GM23338 (cell line): Measurements from ENCODE around the gene ATL2. TPM values are rescaled to one million over a fixed set of nuclear protein-coding genes. Genes with fewer than 3 reads are reported as not detected.

Experiments used
- ATAC-seq: fragments of 200-7000 bp; cut with Tn5 transposase; 3 replicates; pipeline ENCODE4 v1.9.1; 2020
- DNase-seq: peaks from one replicate; pipeline ENCODE4 v3.0.0-alpha.2; 2015; ENCODE audit warnings: low spot score
- H2AFZ ChIP-seq: fragments of 200-600 bp; sonication (generic); 2 replicates; pipeline ENCODE4 v1.8.0; 2016; ENCODE audit warnings: antibody characterized with exemption, mild to moderate bottlenecking, moderate library complexity
- H3F3A ChIP-seq: fragments of 200-600 bp; sonication (generic); replicated peaks from 2 replicates; pipeline ENCODE4 v1.8.0; 2017; ENCODE audit warnings: antibody characterized with exemption, mixed run types, low read depth
- H3K27ac ChIP-seq: fragments of 200-600 bp; sonication (generic); 2 replicates; pipeline ENCODE4 v1.6.1; 2016; ENCODE audit warnings: low read depth
- H3K27me3 ChIP-seq: fragments of 200-600 bp; sonication (generic); 2 replicates; pipeline ENCODE4 v1.8.0; 2016; ENCODE audit warnings: mild to moderate bottlenecking, mixed run types, moderate library complexity; ENCODE audit not compliant: insufficient read depth
- H3K36me3 ChIP-seq: fragments of 200-600 bp; sonication (generic); 2 replicates; pipeline ENCODE4 v1.8.0; 2016; ENCODE audit warnings: mild to moderate bottlenecking; ENCODE audit not compliant: insufficient read depth
- H3K4me1 ChIP-seq: fragments of 200-600 bp; sonication (generic); 2 replicates; pipeline ENCODE4 v1.8.0; 2016; ENCODE audit warnings: mild to moderate bottlenecking, moderate library complexity; ENCODE audit not compliant: insufficient read depth
- H3K4me2 ChIP-seq: fragments of 200-600 bp; sonication (generic); 2 replicates; pipeline ENCODE4 v1.7.1; 2017; ENCODE audit warnings: mixed run types
- H3K4me3 ChIP-seq: fragments of 200-600 bp; sonication (generic); 2 replicates; pipeline ENCODE4 v1.6.1; 2016; ENCODE audit warnings: mixed run types
- H3K79me2 ChIP-seq: fragments of 200-600 bp; sonication (generic); replicated peaks from 2 replicates; pipeline ENCODE4 v1.8.0; 2017; ENCODE audit warnings: mild to moderate bottlenecking; ENCODE audit not compliant: insufficient read depth
- H3K9me2 ChIP-seq: fragments of 200-600 bp; sonication (generic); 2 replicates; pipeline ENCODE4 v1.8.0; 2017; ENCODE audit not compliant: insufficient read depth
- H4K20me1 ChIP-seq: fragments of 200-600 bp; sonication (generic); replicated peaks from 2 replicates; pipeline ENCODE4 v1.8.0; 2017; ENCODE audit warnings: mild to moderate bottlenecking; ENCODE audit not compliant: insufficient read depth
- H3K27ac Mint-ChIP-seq: 2 replicates; pipeline ENCODE4 v1.8.0; 2020; ENCODE audit warnings: inconsistent platforms, mild to moderate bottlenecking, moderate library complexity, mixed read lengths
- H3K27me3 Mint-ChIP-seq: 3 replicates; pipeline ENCODE4 v1.8.0; 2022; ENCODE audit warnings: low read depth, mild to moderate bottlenecking, moderate library complexity, mixed read lengths, inconsistent platforms; ENCODE audit not compliant: insufficient read depth, poor library complexity
- H3K36me3 Mint-ChIP-seq: 3 replicates; pipeline ENCODE4 v1.8.0; 2021; ENCODE audit warnings: low read depth, mild to moderate bottlenecking, inconsistent platforms, moderate library complexity, mixed read lengths
- H3K4me1 Mint-ChIP-seq: 3 replicates; pipeline ENCODE4 v1.8.0; 2020; ENCODE audit warnings: mild to moderate bottlenecking, inconsistent platforms, mixed read lengths
- H3K4me3 Mint-ChIP-seq: 3 replicates; pipeline ENCODE4 v1.8.0; 2021; ENCODE audit warnings: moderate library complexity, mild to moderate bottlenecking, inconsistent platforms, mixed read lengths
- H3K9me3 Mint-ChIP-seq: 3 replicates; pipeline ENCODE4 v1.8.0; 2020; ENCODE audit warnings: moderate library complexity, mild to moderate bottlenecking, inconsistent platforms, mixed read lengths
- CREB1 ChIP-seq: fragments of 250-450 bp; sonication (Bioruptor Pico); IDR thresholded peaks from 2 replicates; pipeline ENCODE4 v1.5.0; 2020; ENCODE audit warnings: low read depth, mild to moderate bottlenecking, moderate library complexity
- CTCF ChIP-seq, 2 experiments: fragments of 200-600 bp in 1 of 2; sonication (generic) in 1 of 2; conservative IDR thresholded peaks; 2 replicates each; pipeline versions ENCODE4 v1.5.1 to v1.6.1; 2016 to 2017; ENCODE audit warnings: antibody characterized with exemption in 2 of 2, low read depth in 2 of 2, mild to moderate bottlenecking in 2 of 2, moderate library complexity in 1 of 2
- ETS1 ChIP-seq: IDR thresholded peaks from 2 replicates; pipeline ENCODE4 v1.6.1; 2016; ENCODE audit warnings: antibody characterized with exemption
- EZH2 ChIP-seq: fragments of 200-600 bp; sonication (generic); IDR thresholded peaks from one replicate; pipeline ENCODE4 v1.8.0; 2017; ENCODE audit warnings: antibody characterized with exemption, mild to moderate bottlenecking, low read depth; ENCODE audit not compliant: unreplicated experiment
- EZH2phosphoT487 ChIP-seq: fragments of 200-600 bp; sonication (generic); IDR thresholded peaks from one replicate; pipeline ENCODE4 v1.8.1; 2018; ENCODE audit warnings: antibody characterized with exemption; ENCODE audit not compliant: unreplicated experiment
- JUNB ChIP-seq: IDR thresholded peaks from one replicate; pipeline ENCODE4 v1.6.1; 2016; ENCODE audit warnings: antibody characterized with exemption; ENCODE audit not compliant: unreplicated experiment
- NANOG ChIP-seq: IDR thresholded peaks from 2 replicates; pipeline ENCODE4 v1.6.1; 2016; ENCODE audit warnings: antibody characterized with exemption, borderline replicate concordance
- POLR2AphosphoS5 ChIP-seq: IDR thresholded peaks from 2 replicates; pipeline ENCODE4 v1.6.1; 2016; ENCODE audit warnings: antibody characterized with exemption, low read depth
- STAT1 ChIP-seq: IDR thresholded peaks from one replicate; pipeline ENCODE4 v1.6.1; 2016; ENCODE audit warnings: antibody characterized with exemption; ENCODE audit not compliant: unreplicated experiment
- ZNF114 ChIP-seq: fragments of 250-450 bp; sonication (Bioruptor Pico); IDR thresholded peaks from 2 replicates; pipeline ENCODE4 v1.5.0; 2020; ENCODE audit warnings: mild to moderate bottlenecking, moderate library complexity
- ZNF331 ChIP-seq: fragments of 250-450 bp; sonication (Bioruptor Pico); IDR thresholded peaks from 2 replicates; pipeline ENCODE4 v1.5.0; 2020; ENCODE audit warnings: low read depth, mild to moderate bottlenecking, moderate library complexity
- ZNF462 ChIP-seq: fragments of 250-450 bp; sonication (Bioruptor Pico); IDR thresholded peaks from 2 replicates; pipeline ENCODE4 v1.5.0; 2020; ENCODE audit warnings: mild to moderate bottlenecking, moderate library complexity
- polyA plus RNA-seq: library from polyadenylated mRNA; unstranded; fragments of >200 nt; fragmentation: Nextera tagmentation; extraction: Ambion mirVana; gene quantifications from 2 replicates; pipeline ENCODE4 v1.2.1, GENCODE V29; 2016
- total RNA-seq: library from RNA; depleted of rRNA; stranded (reverse); fragments of >200 nt; shearing (Covaris generic); gene quantifications from 2 replicates; pipeline ENCODE4 v1.2.3, GENCODE V29; 2014
- TF ChIP-seq, protein P1 (sequence below): IDR thresholded peaks from one replicate; pipeline ENCODE4 v1.6.1; 2018; ENCODE audit warnings: antibody characterized with exemption; ENCODE audit not compliant: unreplicated experiment

The ATL2 gene
- total and polyA plus RNA-seq, 2 experiments from 2014 or later: 30.2 to 140 TPM

DNA sequence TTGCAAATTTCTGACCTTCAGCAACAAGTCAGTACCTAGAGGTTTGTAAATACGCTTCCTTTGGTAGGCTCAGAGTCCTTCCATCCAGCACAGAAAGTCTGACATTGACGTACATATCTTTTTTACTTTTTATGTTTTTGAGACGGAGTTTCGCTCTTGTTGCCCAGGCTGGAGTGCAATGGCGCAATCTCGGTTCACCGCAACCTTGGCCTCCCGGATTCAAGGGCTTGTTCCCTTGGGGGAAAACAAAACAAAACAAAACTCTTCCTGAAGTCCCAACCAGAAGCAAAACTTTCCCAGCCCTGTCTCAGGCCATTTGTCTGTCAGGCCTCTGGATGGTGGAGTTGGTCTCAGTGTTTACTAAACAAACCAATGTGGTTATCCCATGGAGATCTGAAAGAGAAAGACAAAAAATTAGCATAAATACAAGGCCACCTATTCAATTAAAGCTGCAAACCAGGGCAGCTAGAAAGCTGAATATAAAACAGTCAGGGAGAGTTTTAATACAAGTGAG, 29.6 kb upstream of the ATL2 start:
- H3K27me3 Mint-ChIP-seq: peaks cover 6% of the 10 kb centered on the region
- Histone ChIP-seq H3K4me2 (no peak overlapping the region), H3K4me1 (peaks cover 20% of the 10 kb centered on the region; the same call in 1 of the 2 replicates), H3K27ac (peak overlapping the region; percentile 36; the same call in 1 of the 2 replicates), H3K27me3 (no peaks in the 10 kb centered on the region), H3K9me2 (peaks cover 3% of the 10 kb centered on the region; the same call in 1 of the 2 replicates), H3K79me2 (no peaks in the 10 kb centered on the region), H3K36me3 (peaks cover 6% of the 10 kb centered on the region; the same call in 1 of the 2 replicates), H2AFZ (no peak overlapping the region), H3F3A (no peaks in the 10 kb centered on the region), H3K4me3 (no peak overlapping the region), H4K20me1 (no peaks in the 10 kb centered on the region)
- H3K36me3 Mint-ChIP-seq: peaks cover 29% of the 10 kb centered on the region
- peak overlapping the region; percentile 63; the same call in 1 of the 2 replicates for H3K27ac Mint-ChIP-seq
- no peak for TF ChIP-seq ZNF331 (CRISPR knock-in tag)
- TF ChIP-seq CTCF (conservative IDR thresholded peaks at IDR 0.05; ENCODE audit: low read depth in 2 of 2): no peak
- no peak for TF ChIP-seq ZNF462 (CRISPR knock-in tag)
- TF ChIP-seq EZH2phosphoT487: no peak
- TF ChIP-seq CREB1: no peak
- TF ChIP-seq JUNB: no peak
- TF ChIP-seq, protein P1, sequence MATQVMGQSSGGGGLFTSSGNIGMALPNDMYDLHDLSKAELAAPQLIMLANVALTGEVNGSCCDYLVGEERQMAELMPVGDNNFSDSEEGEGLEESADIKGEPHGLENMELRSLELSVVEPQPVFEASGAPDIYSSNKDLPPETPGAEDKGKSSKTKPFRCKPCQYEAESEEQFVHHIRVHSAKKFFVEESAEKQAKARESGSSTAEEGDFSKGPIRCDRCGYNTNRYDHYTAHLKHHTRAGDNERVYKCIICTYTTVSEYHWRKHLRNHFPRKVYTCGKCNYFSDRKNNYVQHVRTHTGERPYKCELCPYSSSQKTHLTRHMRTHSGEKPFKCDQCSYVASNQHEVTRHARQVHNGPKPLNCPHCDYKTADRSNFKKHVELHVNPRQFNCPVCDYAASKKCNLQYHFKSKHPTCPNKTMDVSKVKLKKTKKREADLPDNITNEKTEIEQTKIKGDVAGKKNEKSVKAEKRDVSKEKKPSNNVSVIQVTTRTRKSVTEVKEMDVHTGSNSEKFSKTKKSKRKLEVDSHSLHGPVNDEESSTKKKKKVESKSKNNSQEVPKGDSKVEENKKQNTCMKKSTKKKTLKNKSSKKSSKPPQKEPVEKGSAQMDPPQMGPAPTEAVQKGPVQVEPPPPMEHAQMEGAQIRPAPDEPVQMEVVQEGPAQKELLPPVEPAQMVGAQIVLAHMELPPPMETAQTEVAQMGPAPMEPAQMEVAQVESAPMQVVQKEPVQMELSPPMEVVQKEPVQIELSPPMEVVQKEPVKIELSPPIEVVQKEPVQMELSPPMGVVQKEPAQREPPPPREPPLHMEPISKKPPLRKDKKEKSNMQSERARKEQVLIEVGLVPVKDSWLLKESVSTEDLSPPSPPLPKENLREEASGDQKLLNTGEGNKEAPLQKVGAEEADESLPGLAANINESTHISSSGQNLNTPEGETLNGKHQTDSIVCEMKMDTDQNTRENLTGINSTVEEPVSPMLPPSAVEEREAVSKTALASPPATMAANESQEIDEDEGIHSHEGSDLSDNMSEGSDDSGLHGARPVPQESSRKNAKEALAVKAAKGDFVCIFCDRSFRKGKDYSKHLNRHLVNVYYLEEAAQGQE: no peak
- no peak for TF ChIP-seq EZH2
- TF ChIP-seq NANOG: no peak
- TF ChIP-seq STAT1: no peak
- TF ChIP-seq ETS1: no peak
- TF ChIP-seq POLR2AphosphoS5: no peak
- TF ChIP-seq ZNF114 (CRISPR knock-in tag): no peak
- DNase-seq: peak; percentile 35
- no peak overlapping the region for H3K4me3 Mint-ChIP-seq
- peak; percentile 80 for ATAC-seq
- H3K9me3 Mint-ChIP-seq: peaks cover 44% of the 10 kb centered on the region
- peaks cover 32% of the 10 kb centered on the region for H3K4me1 Mint-ChIP-seq
